GM21528 (cell line): Measurements from ENCODE around the gene ARHGEF16.

Source experiments
- ATAC-seq: cut with Tn5 transposase; IDR thresholded peaks from one replicate; pipeline ENCODE4 v1.9.1; 2021; ENCODE audit warnings: mild to moderate bottlenecking, moderate library complexity; ENCODE audit not compliant: unreplicated experiment, low FRiP score

Gene ARHGEF16

GRCh38 chr1:3453891-3454810 is at the start of gene ARHGEF16:
TSS of gene ARHGEF16 (plus strand) at chr1:3454665. CDS start at chr1:3463085, 8,420 bp downstream.
- ATAC-seq, result no peak

GRCh38 chr1:3404801-3405200 is 49.7 kb upstream of the ARHGEF16 start:
- no peak for ATAC-seq

GRCh38 chr1:3405491-3405890 is 49.0 kb upstream of the ARHGEF16 start:
- ATAC-seq, result no peak

GRCh38 chr1:3405974-3406867 is 48.2 kb upstream of the ARHGEF16 start:
- ATAC-seq, result no peak

GRCh38 chr1:3407021-3407420 is 47.4 kb upstream of the ARHGEF16 start:
- no peak for ATAC-seq

- no peak for ATAC-seq
Observed at GRCh38 chr1:3408751-3409266, 45.7 kb upstream of the ARHGEF16 start.

- no peak for ATAC-seq
Observed at GRCh38 chr1:3409366-3410141, 44.9 kb upstream of the ARHGEF16 start.

GRCh38 chr1:3410142-3410925 is 44.1 kb upstream of the ARHGEF16 start:
- ATAC-seq, result no peak

GRCh38 chr1:3411806-3412205 is 42.7 kb upstream of the ARHGEF16 start:
- ATAC-seq, result no peak

GRCh38 chr1:3412376-3412775 is 42.1 kb upstream of the ARHGEF16 start:
- ATAC-seq, result no peak

GRCh38 chr1:3413975-3414710 is 40.3 kb upstream of the ARHGEF16 start:
- no peak for ATAC-seq

- no peak for ATAC-seq
Observed at GRCh38 chr1:3415260-3416090, 39.0 kb upstream of the ARHGEF16 start.

- ATAC-seq, result no peak
Observed at GRCh38 chr1:3417082-3417739, 37.3 kb upstream of the ARHGEF16 start.

- ATAC-seq, result no peak
Observed at GRCh38 chr1:3417934-3418333, 36.5 kb upstream of the ARHGEF16 start.

GRCh38 chr1:3418600-3418999 is 35.9 kb upstream of the ARHGEF16 start:
- ATAC-seq, result no peak

- no peak for ATAC-seq
Observed at GRCh38 chr1:3419415-3420204, 34.9 kb upstream of the ARHGEF16 start.
